SH-SY5Y (cell line): Measurements from ENCODE around the gene C11orf68.

Experiments used
- GATA2 ChIP-seq: IDR thresholded peaks from 2 replicates; pipeline ENCODE4 v1.6.1; 2011; ENCODE audit warnings: mild to moderate bottlenecking, low read depth, low read length
- GATA3 ChIP-seq: IDR thresholded peaks from 2 replicates; pipeline ENCODE4 v1.6.1; 2011; ENCODE audit warnings: low read depth, mild to moderate bottlenecking, low read length, moderate library complexity

C11orf68 gene

GRCh38 chr11:65918211-65919140, at the start of gene C11orf68:
TSS of gene C11orf68 (minus strand) at chr11:65919062. CDS start at chr11:65919031, 31 bp downstream.
- TF ChIP-seq GATA2: no peak
- TF ChIP-seq GATA3: no peak

GRCh38 chr11:65967329-65967934, 48.6 kb upstream of the C11orf68 start:
- TF ChIP-seq GATA3 (no peak), GATA2 (no peak)

GRCh38 chr11:65965986-65966762, 47.3 kb upstream of the C11orf68 start:
- no peak for TF ChIP-seq GATA3

- TF ChIP-seq GATA2 (no peak), GATA3 (no peak)
These were observed 46.0 kb upstream of the C11orf68 start for GRCh38 chr11:65964906-65965305.

- TF ChIP-seq GATA3 (no peak), GATA2 (no peak)
These were observed 43.3 kb upstream of the C11orf68 start for GRCh38 chr11:65962141-65962564.

GRCh38 chr11:65961267-65962140, 42.6 kb upstream of the C11orf68 start, which contains the start of gene SART1:
TSS of gene SART1 (plus strand) at chr11:65961734. CDS start at chr11:65961781, 47 bp downstream.
- TF ChIP-seq GATA2: no peak
- TF ChIP-seq GATA3: no peak

GRCh38 chr11:65960824-65961266, 42.0 kb upstream of the C11orf68 start:
- TF ChIP-seq GATA2: no peak
- no peak for TF ChIP-seq GATA3

GRCh38 chr11:65958774-65959420, 40.0 kb upstream of the C11orf68 start:
- TF ChIP-seq GATA3: no peak
- TF ChIP-seq GATA2: no peak

- TF ChIP-seq GATA3: no peak
These were observed 39.4 kb upstream of the C11orf68 start for GRCh38 chr11:65958291-65958690.

- no peak for TF ChIP-seq GATA2
- no peak for TF ChIP-seq GATA3
These were observed 35.9 kb upstream of the C11orf68 start for GRCh38 chr11:65954771-65955170.

GRCh38 chr11:65953471-65953870, 34.6 kb upstream of the C11orf68 start:
- no peak for TF ChIP-seq GATA3
- TF ChIP-seq GATA2: no peak

- TF ChIP-seq GATA3: no peak
- TF ChIP-seq GATA2: no peak
These were observed 33.2 kb upstream of the C11orf68 start for GRCh38 chr11:65952052-65952521.
